Measurements from ENCODE around the gene PSMC3IP. TPM values are rescaled to one million over a fixed set of nuclear protein-coding genes. Genes with fewer than 3 reads are reported as not detected.

PSMC3IP gene
- total RNA-seq, 1 experiment from 2014 or later, result 14.7 TPM

- Histone ChIP-seq H3K36me3 (replicated peaks; ENCODE audit: control insufficient read depth, insufficient read depth, low read length) (peaks cover 48% of the 10 kb centered on the region), H3K27me3 (ENCODE audit: control insufficient read depth, insufficient read depth, low read length) (no peaks in the 10 kb centered on the region), H3K4me3 (ENCODE audit: insufficient read depth, low read depth, low read length) (no peak overlapping the region)
- no peak for DNase-seq
Observed at GRCh38 chr17:42571435-42572225, 5.9 kb downstream of the PSMC3IP start.

- no peaks in the 10 kb centered on the region for H3K27me3 ChIP-seq (ENCODE audit: control insufficient read depth, insufficient read depth, low read length)
- no peak overlapping the region for H3K4me3 ChIP-seq (ENCODE audit: insufficient read depth, low read depth, low read length)
- DNase-seq, result peak; percentile 21
- H3K36me3 ChIP-seq (replicated peaks; ENCODE audit: control insufficient read depth, insufficient read depth, low read length), result peaks cover 53% of the 10 kb centered on the region
Observed at GRCh38 chr17:42568341-42569111, 9.0 kb downstream of the PSMC3IP start.

GRCh38 chr17:42566883-42567573 lies 10.5 kb downstream of the PSMC3IP start, which contains the start of gene MLX:
Gene MLX, plus strand, starts transcription at chr17:42567100. Its CDS starts 25 bp downstream, at chr17:42567125.
- Histone ChIP-seq H3K27me3 (ENCODE audit: control insufficient read depth, insufficient read depth, low read length) (no peaks in the 10 kb centered on the region), H3K4me3 (ENCODE audit: insufficient read depth, low read depth, low read length) (peak within 1 kb of the TSS; percentile 88), H3K36me3 (replicated peaks; ENCODE audit: control insufficient read depth, insufficient read depth, low read length) (peaks cover 41% of the 10 kb centered on the region)
- peak; percentile 100 for DNase-seq

- peak overlapping the region; percentile 88 for H3K4me3 ChIP-seq (ENCODE audit: insufficient read depth, low read depth, low read length)
- no peak for DNase-seq
- H3K27me3 ChIP-seq (ENCODE audit: control insufficient read depth, insufficient read depth, low read length), result no peaks in the 10 kb centered on the region
- peaks cover 35% of the 10 kb centered on the region for H3K36me3 ChIP-seq (replicated peaks; ENCODE audit: control insufficient read depth, insufficient read depth, low read length)
Observed at GRCh38 chr17:42566215-42566882, 11.2 kb downstream of the PSMC3IP start.

GRCh38 chr17:42565523-42566214 lies 11.9 kb downstream of the PSMC3IP start:
- DNase-seq, result peak; percentile 34
- Histone ChIP-seq H3K4me3 (ENCODE audit: insufficient read depth, low read depth, low read length) (no peak overlapping the region), H3K36me3 (replicated peaks; ENCODE audit: control insufficient read depth, insufficient read depth, low read length) (peaks cover 34% of the 10 kb centered on the region), H3K27me3 (ENCODE audit: control insufficient read depth, insufficient read depth, low read length) (no peaks in the 10 kb centered on the region)

- H3K27me3 ChIP-seq (ENCODE audit: control insufficient read depth, insufficient read depth, low read length), result no peaks in the 10 kb centered on the region
Observed at GRCh38 chr17:42564815-42565522, 12.6 kb downstream of the PSMC3IP start.

GRCh38 chr17:42563950-42564349 lies 13.6 kb downstream of the PSMC3IP start:
- Histone ChIP-seq H3K36me3 (replicated peaks; ENCODE audit: control insufficient read depth, insufficient read depth, low read length) (peaks cover 21% of the 10 kb centered on the region), H3K4me3 (ENCODE audit: insufficient read depth, low read depth, low read length) (no peak overlapping the region), H3K27me3 (ENCODE audit: control insufficient read depth, insufficient read depth, low read length) (no peaks in the 10 kb centered on the region)
- DNase-seq, result no peak

More at GRCh38 chr17:42564815-42565522, 12.6 kb downstream of the PSMC3IP start:
- no peak overlapping the region for H3K4me3 ChIP-seq (ENCODE audit: insufficient read depth, low read depth, low read length)
- H3K36me3 ChIP-seq (replicated peaks; ENCODE audit: control insufficient read depth, insufficient read depth, low read length), result peaks cover 29% of the 10 kb centered on the region
- DNase-seq, result peak; percentile 15

- H3K4me3 ChIP-seq (ENCODE audit: insufficient read depth, low read depth, low read length), result no peak overlapping the region
- H3K27me3 ChIP-seq (ENCODE audit: control insufficient read depth, insufficient read depth, low read length), result no peaks in the 10 kb centered on the region
- H3K36me3 ChIP-seq (replicated peaks; ENCODE audit: control insufficient read depth, insufficient read depth, low read length), result peaks cover 17% of the 10 kb centered on the region
- DNase-seq, result peak; percentile 15
Observed at GRCh38 chr17:42563543-42563942, 14.0 kb downstream of the PSMC3IP start.

GRCh38 chr17:42563143-42563509 lies 14.4 kb downstream of the PSMC3IP start:
- Histone ChIP-seq H3K36me3 (replicated peaks; ENCODE audit: control insufficient read depth, insufficient read depth, low read length) (peaks cover 16% of the 10 kb centered on the region), H3K4me3 (ENCODE audit: insufficient read depth, low read depth, low read length) (peak overlapping the region; percentile 92), H3K27me3 (ENCODE audit: control insufficient read depth, insufficient read depth, low read length) (no peaks in the 10 kb centered on the region)
- no peak for DNase-seq

- H3K4me3 ChIP-seq (ENCODE audit: insufficient read depth, low read depth, low read length), result peak overlapping the region; percentile 92
- H3K36me3 ChIP-seq (replicated peaks; ENCODE audit: control insufficient read depth, insufficient read depth, low read length), result peaks cover 16% of the 10 kb centered on the region
- no peaks in the 10 kb centered on the region for H3K27me3 ChIP-seq (ENCODE audit: control insufficient read depth, insufficient read depth, low read length)
- DNase-seq, result peak; percentile 79
Observed at GRCh38 chr17:42562388-42563142, 15.0 kb downstream of the PSMC3IP start.

- no peaks in the 10 kb centered on the region for H3K27me3 ChIP-seq (ENCODE audit: control insufficient read depth, insufficient read depth, low read length)
- peaks cover 16% of the 10 kb centered on the region for H3K36me3 ChIP-seq (replicated peaks; ENCODE audit: control insufficient read depth, insufficient read depth, low read length)
- H3K4me3 ChIP-seq (ENCODE audit: insufficient read depth, low read depth, low read length), result peak within 1 kb of the TSS; percentile 92
- peak; percentile 98 for DNase-seq
Observed at GRCh38 chr17:42561897-42562387, 15.6 kb downstream of the PSMC3IP start, which contains the start of gene COASY. Gene COASY, plus strand, starts transcription at chr17:42562148. Its CDS starts 475 bp downstream, at chr17:42562623.

GRCh38 chr17:42560246-42560645 lies 17.3 kb downstream of the PSMC3IP start:
- no peak for DNase-seq
- Histone ChIP-seq H3K27me3 (ENCODE audit: control insufficient read depth, insufficient read depth, low read length) (no peaks in the 10 kb centered on the region), H3K4me3 (ENCODE audit: insufficient read depth, low read depth, low read length) (no peak overlapping the region), H3K36me3 (replicated peaks; ENCODE audit: control insufficient read depth, insufficient read depth, low read length) (peaks cover 12% of the 10 kb centered on the region)

Data from H7 (cell line).